Suprapubic skin (tissue), 4 donors: Measurements from ENCODE around the gene GOLPH3. TPM values are rescaled to one million over a fixed set of nuclear protein-coding genes. Genes with fewer than 3 reads are reported as not detected.

ENCODE experiments used
- DNase-seq, 2 donors: peaks; one replicate each; pipeline ENCODE4 v3.0.0-alpha.2; 2019; ENCODE audit warnings: low spot score in 2 of 2
- H3K27ac ChIP-seq: fragments of 200-600 bp; sonication (generic); one replicate; pipeline ENCODE4 v1.5.1; 2019
- H3K27me3 ChIP-seq: fragments of 200-600 bp; sonication (generic); one replicate; pipeline ENCODE4 v1.5.1; 2019
- H3K36me3 ChIP-seq: fragments of 200-600 bp; sonication (generic); one replicate; pipeline ENCODE4 v1.5.1; 2019
- H3K4me1 ChIP-seq: fragments of 200-600 bp; sonication (generic); one replicate; pipeline ENCODE4 v1.5.1; 2019
- H3K4me3 ChIP-seq: fragments of 200-600 bp; sonication (generic); one replicate; pipeline ENCODE4 v1.5.1; 2019; ENCODE audit warnings: mild to moderate bottlenecking
- H3K9me3 ChIP-seq: fragments of 200-600 bp; sonication (generic); one replicate; pipeline ENCODE4 v1.5.1; 2019
- EP300 ChIP-seq: sonication (generic); formaldehyde crosslinking; IDR thresholded peaks from one replicate; pipeline ENCODE4 v1.6.1; 2017; ENCODE audit warnings: antibody characterized with exemption
- POLR2A ChIP-seq, 2 donors: fragments of 450-650 bp; IDR thresholded peaks; one replicate each; pipeline ENCODE4 v1.6.1; 2017; ENCODE audit warnings: antibody characterized with exemption in 2 of 2, mild to moderate bottlenecking in 2 of 2, moderate library complexity in 2 of 2
- POLR2AphosphoS5 ChIP-seq, 3 donors: sonication (generic); formaldehyde crosslinking; IDR thresholded peaks; one replicate each; pipeline ENCODE4 v1.6.1; 2017; ENCODE audit warnings: antibody characterized with exemption in 3 of 3
- WGBS: methylation state at CpG from one replicate; pipeline ENCODE4 v1.1.5; 2018; 5-methylcytosine and 5-hydroxymethylcytosine counted together
- total RNA-seq, 4 donors: library from RNA; depleted of rRNA; stranded (reverse); fragments of >200 nt; gene quantifications; one replicate each; pipeline ENCODE4 v1.1.0, GENCODE V29; 2016
- TF ChIP-seq, protein P1 (sequence below), 2 donors: fragments of 200-600 bp in 1 of 2; fragments of 450-650 bp in 1 of 2; sonication (generic) in 1 of 2; IDR thresholded peaks; one replicate each; pipeline ENCODE4 v1.5.1; 2016 to 2019; ENCODE audit warnings: antibody characterized with exemption in 2 of 2, mild to moderate bottlenecking in 1 of 2, moderate library complexity in 1 of 2

The GOLPH3 gene
- total RNA-seq, 4 donors from 2014 or later, result 44.8 to 70.3 (median 58.9) TPM

- no peak overlapping the region for H3K27ac ChIP-seq
- no peaks in the 10 kb centered on the region for H3K9me3 ChIP-seq
- TF ChIP-seq POLR2AphosphoS5 (IDR thresholded peaks at IDR 0.05) (no peak), POLR2A (IDR thresholded peaks at IDR 0.05) (no peak), EP300 (no peak)
- TF ChIP-seq, protein P1, sequence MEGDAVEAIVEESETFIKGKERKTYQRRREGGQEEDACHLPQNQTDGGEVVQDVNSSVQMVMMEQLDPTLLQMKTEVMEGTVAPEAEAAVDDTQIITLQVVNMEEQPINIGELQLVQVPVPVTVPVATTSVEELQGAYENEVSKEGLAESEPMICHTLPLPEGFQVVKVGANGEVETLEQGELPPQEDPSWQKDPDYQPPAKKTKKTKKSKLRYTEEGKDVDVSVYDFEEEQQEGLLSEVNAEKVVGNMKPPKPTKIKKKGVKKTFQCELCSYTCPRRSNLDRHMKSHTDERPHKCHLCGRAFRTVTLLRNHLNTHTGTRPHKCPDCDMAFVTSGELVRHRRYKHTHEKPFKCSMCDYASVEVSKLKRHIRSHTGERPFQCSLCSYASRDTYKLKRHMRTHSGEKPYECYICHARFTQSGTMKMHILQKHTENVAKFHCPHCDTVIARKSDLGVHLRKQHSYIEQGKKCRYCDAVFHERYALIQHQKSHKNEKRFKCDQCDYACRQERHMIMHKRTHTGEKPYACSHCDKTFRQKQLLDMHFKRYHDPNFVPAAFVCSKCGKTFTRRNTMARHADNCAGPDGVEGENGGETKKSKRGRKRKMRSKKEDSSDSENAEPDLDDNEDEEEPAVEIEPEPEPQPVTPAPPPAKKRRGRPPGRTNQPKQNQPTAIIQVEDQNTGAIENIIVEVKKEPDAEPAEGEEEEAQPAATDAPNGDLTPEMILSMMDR (IDR thresholded peaks at IDR 0.05), result no peak
- no peak for DNase-seq
- no peak overlapping the region for H3K4me3 ChIP-seq
- peaks cover 8% of the 10 kb centered on the region for H3K36me3 ChIP-seq
- H3K27me3 ChIP-seq, result no peaks in the 10 kb centered on the region
- peaks cover 43% of the 10 kb centered on the region for H3K4me1 ChIP-seq
- 73% methylated on average over 6 of the region's 6 CpGs for WGBS
These were observed 30.3 kb downstream of the GOLPH3 start for GRCh38 chr5:32143617-32144377.

GRCh38 chr5:32138839-32139493 lies 35.2 kb downstream of the GOLPH3 start:
- no peak overlapping the region for H3K27ac ChIP-seq
- H3K4me1 ChIP-seq, result no peaks in the 10 kb centered on the region
- no peak overlapping the region for H3K4me3 ChIP-seq
- TF ChIP-seq POLR2A (IDR thresholded peaks at IDR 0.05) (no peak), EP300 (no peak), POLR2AphosphoS5 (IDR thresholded peaks at IDR 0.05) (no peak)
- TF ChIP-seq, protein P1 (IDR thresholded peaks at IDR 0.05), result no peak
- 91% methylated on average over 7 of the region's 7 CpGs for WGBS
- H3K36me3 ChIP-seq, result peaks cover 21% of the 10 kb centered on the region
- H3K9me3 ChIP-seq, result no peaks in the 10 kb centered on the region
- DNase-seq, result no peak
- no peaks in the 10 kb centered on the region for H3K27me3 ChIP-seq

GRCh38 chr5:32136342-32136741 lies 37.8 kb downstream of the GOLPH3 start:
- DNase-seq, result no peak
- Histone ChIP-seq H3K4me1 (no peaks in the 10 kb centered on the region), H3K4me3 (no peak overlapping the region), H3K36me3 (peaks cover 21% of the 10 kb centered on the region), H3K27ac (no peak overlapping the region), H3K9me3 (no peaks in the 10 kb centered on the region), H3K27me3 (no peaks in the 10 kb centered on the region)
- no peak for TF ChIP-seq EP300
- 70% methylated on average over 7 of the region's 7 CpGs for WGBS

DNA sequence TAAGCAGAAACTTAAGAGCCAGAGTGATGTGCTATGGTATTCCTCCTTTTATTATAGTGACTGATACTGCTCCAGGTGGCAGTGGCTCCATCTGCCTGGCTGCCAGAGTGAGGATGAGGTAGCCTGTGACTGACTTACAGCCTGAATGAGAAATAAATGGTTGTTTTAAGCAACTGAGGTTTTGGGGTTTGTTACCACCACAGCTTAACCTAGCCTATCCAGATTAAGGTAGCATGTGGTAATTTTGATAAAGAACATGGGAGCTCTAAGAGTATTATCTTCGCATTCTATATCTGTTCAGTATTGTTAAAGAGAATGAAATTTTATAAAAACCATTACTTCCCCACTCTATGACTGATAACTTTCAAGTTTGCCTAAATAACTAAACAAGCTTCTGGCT lies 39.0 kb downstream of the GOLPH3 start:
- no peak overlapping the region for H3K27ac ChIP-seq
- no peaks in the 10 kb centered on the region for H3K4me1 ChIP-seq
- 94% methylated on average over 1 of the region's 1 CpG for WGBS
- no peak overlapping the region for H3K4me3 ChIP-seq
- H3K27me3 ChIP-seq, result no peaks in the 10 kb centered on the region
- H3K9me3 ChIP-seq, result no peaks in the 10 kb centered on the region
- no peak for TF ChIP-seq EP300
- TF ChIP-seq, protein P1 (IDR thresholded peaks at IDR 0.05), result no peak
- TF ChIP-seq POLR2AphosphoS5 (IDR thresholded peaks at IDR 0.05), result no peak
- TF ChIP-seq POLR2A (IDR thresholded peaks at IDR 0.05), result no peak
- DNase-seq, result no peak
- peaks cover 19% of the 10 kb centered on the region for H3K36me3 ChIP-seq

GRCh38 chr5:32132757-32133156 lies 41.4 kb downstream of the GOLPH3 start:
- no peak for DNase-seq
- Histone ChIP-seq H3K4me1 (no peaks in the 10 kb centered on the region), H3K36me3 (peaks cover 28% of the 10 kb centered on the region), H3K27ac (no peak overlapping the region), H3K27me3 (no peaks in the 10 kb centered on the region), H3K9me3 (no peaks in the 10 kb centered on the region), H3K4me3 (no peak overlapping the region)
- TF ChIP-seq POLR2AphosphoS5 (IDR thresholded peaks at IDR 0.05) (no peak), POLR2A (IDR thresholded peaks at IDR 0.05) (no peak), EP300 (no peak)
- TF ChIP-seq, protein P1 (IDR thresholded peaks at IDR 0.05), result no peak
